Heart right ventricle (tissue), 16 donors: ENCODE measurements around the gene NSMCE1. TPM values are rescaled to one million over a fixed set of nuclear protein-coding genes. Genes with fewer than 3 reads are reported as not detected.

Experiments used
- ATAC-seq, 8 donors: fragments of 200-7000 bp; cut with Tn5 transposase; one replicate each; pipeline ENCODE4 v1.9.1; 2020; ENCODE audit warnings: mild to moderate bottlenecking in 8 of 8, moderate library complexity in 8 of 8, moderate number of reproducible peaks in 1 of 8
- DNase-seq, 2 donors: peaks; one replicate each; pipeline ENCODE4 v3.0.0-alpha.2; 2020
- H3K27ac ChIP-seq, 10 donors: fragments of 200-600 bp; sonication (generic) in 2 of 10; one replicate each; pipeline versions ENCODE4 v1.5.0 to v1.8.0; 2020 to 2022; ENCODE audit warnings: mild to moderate bottlenecking in 3 of 10
- H3K27me3 ChIP-seq, 7 donors: fragments of 200-600 bp; one replicate each; pipeline ENCODE4 v1.8.0; 2021 to 2022; ENCODE audit warnings: mild to moderate bottlenecking in 2 of 7
- H3K36me3 ChIP-seq, 9 donors: fragments of 200-600 bp; sonication (generic) in 1 of 9; one replicate each; pipeline versions ENCODE4 v1.5.0 to v1.8.0; 2020 to 2022; ENCODE audit warnings: mild to moderate bottlenecking in 2 of 9
- H3K4me1 ChIP-seq, 9 donors: fragments of 200-600 bp; sonication (generic) in 1 of 9; one replicate each; pipeline versions ENCODE4 v1.5.0 to v1.8.0; 2020 to 2022; ENCODE audit warnings: mild to moderate bottlenecking in 4 of 9
- H3K4me3 ChIP-seq, 10 donors: fragments of 200-600 bp; sonication (generic) in 2 of 10; one replicate each; pipeline versions ENCODE4 v1.5.0 to v1.8.0; 2020 to 2022; ENCODE audit warnings: mild to moderate bottlenecking in 7 of 10, moderate library complexity in 2 of 10
- H3K9me3 ChIP-seq, 11 donors: fragments of 200-600 bp in 10 of 11; sonication (generic) in 2 of 11; one replicate each; pipeline versions ENCODE4 v1.5.0 to v1.8.0; 2013 to 2022; ENCODE audit warnings: mild to moderate bottlenecking in 2 of 11, control low read depth in 1 of 11, moderate library complexity in 1 of 11
- CTCF ChIP-seq, 9 donors: fragments of 200-600 bp; sonication (generic) in 2 of 9; IDR thresholded peaks; one replicate each; pipeline versions ENCODE4 v1.5.0 to v1.8.0; 2021 to 2022; ENCODE audit warnings: antibody characterized with exemption in 9 of 9, mild to moderate bottlenecking in 5 of 9, moderate library complexity in 1 of 9
- WGBS, 2 donors: extraction: QIAGEN DNeasy Blood & Tissue Kit; methylation state at CpG; one replicate each; pipeline ENCODE4 v1.1.7; 2013; ENCODE audit warnings: inconsistent platforms in 1 of 2; 5-methylcytosine and 5-hydroxymethylcytosine counted together
- intact Hi-C, 10 donors: fragments of 100-400 bp; cut with DNase I; formaldehyde crosslinking; loops; one replicate each; pipeline versions ENCODE4 v1.11.1 to v1.14.2; 2022
- polyA plus RNA-seq, 2 donors: library from polyadenylated mRNA; stranded (reverse); fragments of 200-250 nt; gene quantifications; one replicate each; pipeline ENCODE4 v1.2.3, GENCODE V29; 2013
- total RNA-seq, 10 donors: library from RNA; stranded (reverse); fragmentation: NEBNext Ultra II Directional in 3 of 10; extraction: Animal tissue kit (Norgen Biotek cat#: 25700) in 3 of 10; gene quantifications; one replicate each; pipeline versions ENCODE4 v1.2.1 to v1.2.4, GENCODE V29; 2021 to 2023
- donor health status: Arrhythmogenic right ventricular cardiomyopathy.
- donor health status: ischemic (EF 13 %, LVEDD 7.1; RV severe dilation, severe dysfunction).
- donor health status: healthy with polysubstance abuse.
- donor health status: DM: no; HTN: yes; CAD: no.
- donor health status: DM: no; HTN: no; CAD: no.
- donor health status: ischemic (EF 25% LVEDD 6.9; RV normal size, moderate dysfunction).
- donor health status: ischemic (EF 25% LVEDD 5.7; RV mildly dilated, moderate dysfunction).
- donor health status: healthy.
- donor health status: DM: yes; HTN: yes; CAD: no.
- donor health status: Ischemic cardiomyopathy.
- donor health status: ischemic (EF 35%, LVEDD 5.7; RV mildly dilated, moderate dysfunction).
- donor health status: nonischemic (EF 11% LVEDD 7.7; RV severe dilation, severe dysfunction).
- donor health status: DM: yes; HTN: yes; CAD: no.
- donor health status: PGD.
- donor health status: ischemic (EF 29% LVEDD 5.4; RV normal size, mild dysfunction).
- donor health status: nonischemic (EF 23%, LVEDD 6.1; RV moderate dilation, normal function).

NSMCE1 gene
- total and polyA plus RNA-seq, 12 donors, result 33.5 to 57.1 (median 38.1) TPM

- Histone ChIP-seq H3K27me3 (peaks cover 0 to 28% (median 11%) of the 10 kb centered on the region in 7 donors), H3K27ac (no peak overlapping the region), H3K4me3 (no peak overlapping the region), H3K9me3 (no peaks in the 10 kb centered on the region), H3K36me3 (no peaks in the 10 kb centered on the region), H3K4me1 (no peaks in the 10 kb centered on the region)
- intact Hi-C loops, result no loop called here
- no peak for DNase-seq
- 94% methylated on average over 12 of the region's 12 CpGs for WGBS, 2 donors
- no peak for TF ChIP-seq CTCF (IDR thresholded peaks at IDR 0.05)
- ATAC-seq, result no peak
Observed at GRCh38 chr16:27190316-27190871, 78.2 kb downstream of the NSMCE1 start.

- WGBS, 2 donors, result 47 to 62% methylated on average over 10 to 13 of the region's 13 CpGs
- intact Hi-C loops, result loop anchor here in 2 of 10 donors (5.0 to 10.0 kb wide), 3 partner anchors 175 to 265 kb away; no protein-coding TSS in a partner anchor
- Histone ChIP-seq H3K4me3 (no peak overlapping the region), H3K9me3 (no peaks in the 10 kb centered on the region), H3K27ac (no peak overlapping the region), H3K27me3 (peaks cover 0 to 24% (median 11%) of the 10 kb centered on the region in 7 donors), H3K36me3 (no peaks in the 10 kb centered on the region), H3K4me1 (no peaks in the 10 kb centered on the region)
- no peak for ATAC-seq
- no peak for TF ChIP-seq CTCF (IDR thresholded peaks at IDR 0.05)
- no peak for DNase-seq
Observed at GRCh38 chr16:27189335-27189972, 79.1 kb downstream of the NSMCE1 start.

GRCh38 chr16:27188633-27189032 is 79.9 kb downstream of the NSMCE1 start:
- Histone ChIP-seq H3K36me3 (no peaks in the 10 kb centered on the region), H3K4me3 (no peak overlapping the region), H3K27me3 (peaks cover 0 to 24% (median 11%) of the 10 kb centered on the region in 7 donors), H3K9me3 (no peaks in the 10 kb centered on the region), H3K4me1 (no peaks in the 10 kb centered on the region), H3K27ac (no peak overlapping the region)
- DNase-seq (no peak), ATAC-seq (no peak)
- TF ChIP-seq CTCF (IDR thresholded peaks at IDR 0.05), result no peak
- WGBS, 2 donors, result 51 to 60% methylated on average over 1 to 2 of the region's 2 CpGs
- intact Hi-C loops, result loop anchor here in 2 of 10 donors (5.0 to 10.0 kb wide), 3 partner anchors 176 to 266 kb away; no protein-coding TSS in a partner anchor

GRCh38 chr16:27185776-27186130 is 82.8 kb downstream of the NSMCE1 start:
- intact Hi-C loops, result loop anchor here in 2 of 10 donors (5.0 to 10.0 kb wide), 3 partner anchors 179 to 269 kb away; no protein-coding TSS in a partner anchor
- 97 to 98% methylated on average over 1 of the region's 1 CpG for WGBS, 2 donors

More at GRCh38 chr16:27185776-27186130, 82.8 kb downstream of the NSMCE1 start:
- H3K36me3 ChIP-seq, result no peaks in the 10 kb centered on the region
- peaks cover 0 to 30% (median 11%) of the 10 kb centered on the region in 7 donors for H3K27me3 ChIP-seq
- no peak for ATAC-seq
- H3K4me1 ChIP-seq, result no peaks in the 10 kb centered on the region
- DNase-seq, result no peak
- no peak overlapping the region for H3K4me3 ChIP-seq
- no peak overlapping the region for H3K27ac ChIP-seq
- no peak for TF ChIP-seq CTCF (IDR thresholded peaks at IDR 0.05)
- peaks cover 0 to 6% (median 0%) of the 10 kb centered on the region in 11 donors for H3K9me3 ChIP-seq
